ENCODE measurements around the gene PEX13. TPM values are rescaled to one million over a fixed set of nuclear protein-coding genes. Genes with fewer than 3 reads are reported as not detected.
A peak's percentile ranks its signal among the peaks of the same experiment; 100 is the strongest.

PEX13 gene
- total and polyA plus RNA-seq, 2 of the 4 experiments (the other 2 are of a cell fraction): 12.1 to 34.8 TPM

GRCh38 chr2:60977562-60977895 is 40.0 kb upstream of the PEX13 start:
- Histone ChIP-seq H2BK5ac (ENCODE audit: low read depth, low read length, poor library complexity, severe bottlenecking) (no peak overlapping the region), H4K20me1 (ENCODE audit: insufficient read depth, low read length) (no peaks in the 10 kb centered on the region), H3K18ac (ENCODE audit: low read depth, low read length) (no peak overlapping the region), H3K56ac (ENCODE audit: extremely low read depth, insufficient read depth, low read length) (no peak overlapping the region), H3K4me2 (ENCODE audit: low read depth, low read length) (no peak overlapping the region), H2BK120ac (ENCODE audit: low read depth, low read length) (no peak overlapping the region), H3K4me1 (ENCODE audit: control insufficient read depth, insufficient read depth, low read length) (no peaks in the 10 kb centered on the region; the same call in 1 of the 2 replicates), H3K9ac (ENCODE audit: low read depth, low read length) (no peak overlapping the region), H2BK15ac (ENCODE audit: low read depth, low read length) (no peak overlapping the region), H3K36me3 (ENCODE audit: control insufficient read depth, insufficient read depth, low read length) (no peaks in the 10 kb centered on the region), H3K79me1 (ENCODE audit: low read depth in 1 of 2, low read length in 2 of 2) (no peaks in the 10 kb centered on the region), H3K9me1 (ENCODE audit: insufficient read depth, low read length) (peaks cover 2% of the 10 kb centered on the region; the same call in 1 of the 2 replicates), H2AFZ (replicated peaks; ENCODE audit: low read length, poor library complexity) (no peak overlapping the region), H2AK9ac (replicated peaks; ENCODE audit: low read depth, low read length, poor library complexity) (no peak overlapping the region), H2BK20ac (ENCODE audit: low read depth, low read length) (no peak overlapping the region), H3K27me3 (ENCODE audit: control insufficient read depth, insufficient read depth, low read length) (no peaks in the 10 kb centered on the region), H4K91ac (ENCODE audit: insufficient read depth, low read depth, low read length) (no peak overlapping the region), H3K9me3 (ENCODE audit: control insufficient read depth, insufficient read depth, low read length) (no peaks in the 10 kb centered on the region), H3K27ac (ENCODE audit: insufficient read depth, low read length) (no peak overlapping the region), H3K4ac (ENCODE audit: low read depth, low read length) (no peak overlapping the region), H4K8ac (ENCODE audit: low read depth in 2 of 2, low read length in 2 of 2) (no peak overlapping the region), H3K23ac (ENCODE audit: low read depth, low read length) (no peak overlapping the region), H3K14ac (replicated peaks; ENCODE audit: low read depth, low read length) (0 out of 2 replicates have a peak overlapping the region, but pooled peaks have one; percentile 6), H3K4me3 (ENCODE audit: insufficient read depth, low read depth, low read length) (no peak overlapping the region), H4K5ac (ENCODE audit: low read depth, low read length) (no peak overlapping the region), H2AK5ac (ENCODE audit: low read depth, low read length) (no peak overlapping the region)
- no CpG with 5 or more reads among the region's 1 CpG for WGBS, 2 experiments (ENCODE audit: extremely low coverage in 2 of 2, insufficient read length in 1 of 2)
- DNase-seq: no peak
- BruUV-seq (replicated peaks): no TSS peak
- POLR2A ChIA-PET (ENCODE audit: unreplicated experiment): no interaction called here
- CTCF ChIA-PET: interaction anchor here (1.0 kb wide), 1 partner anchor 10 kb away, joined by 5 read pairs; no protein-coding TSS in a partner anchor
- intact Hi-C loops (cut with micrococcal nuclease) (no loop called here), dilution Hi-C loops (cut with HindIII; ENCODE audit: low sequenced_read_pairs, unreplicated experiment) (no loop called here), in situ Hi-C loops (cut with MboI; ENCODE audit: low sequenced_read_pairs) (no loop called here)
- TF ChIP-seq NFE2L2 (IDR thresholded peaks at IDR 0.05; ENCODE audit: low read depth, low read length) (no peak), USF2 (IDR thresholded peaks at IDR 0.05; ENCODE audit: low read depth, low read length) (no peak), FOS (IDR thresholded peaks at IDR 0.05; ENCODE audit: low read depth, low read length) (no peak), BHLHE40 (IDR thresholded peaks at IDR 0.05; ENCODE audit: low read depth, low read length) (no peak), MAFK (IDR thresholded peaks at IDR 0.05; ENCODE audit: low read depth, low read length) (no peak), RAD21 (IDR thresholded peaks at IDR 0.05; ENCODE audit: low read length) (no peak), POLR2A (IDR thresholded peaks at IDR 0.05; ENCODE audit: low read depth, low read length) (no peak), SMC3 (IDR thresholded peaks at IDR 0.05; ENCODE audit: low read depth, low read length) (no peak), CHD1 (IDR thresholded peaks at IDR 0.05; ENCODE audit: low read depth, low read length) (no peak), CTCF (conservative IDR thresholded peaks at IDR 0.05; ENCODE audit: low read depth, low read length) (no peak), RFX5 (IDR thresholded peaks at IDR 0.05; ENCODE audit: low read depth, low read length) (no peak), ELK1 (IDR thresholded peaks at IDR 0.05; ENCODE audit: borderline replicate concordance, low read depth, low read length) (no peak), MXI1 (IDR thresholded peaks at IDR 0.05; ENCODE audit: borderline replicate concordance, low read depth, low read length) (no peak), CEBPB (IDR thresholded peaks at IDR 0.05; ENCODE audit: low read depth, low read length) (no peak), RCOR1 (IDR thresholded peaks at IDR 0.05; ENCODE audit: insufficient replicate concordance, low read length) (no peak), MAZ (IDR thresholded peaks at IDR 0.05; ENCODE audit: borderline replicate concordance, low read depth, low read length) (no peak)
- ATAC-seq (ENCODE audit: low read depth): no peak
